Gastroesophageal sphincter (tissue), 4 donors: ENCODE results near the gene MIB2. TPM values are rescaled to one million over a fixed set of nuclear protein-coding genes. Genes with fewer than 3 reads are reported as not detected.

ENCODE experiments used
- ATAC-seq: fragments of 150-250 bp; one replicate; pipeline ENCODE4 v1.9.1; 2016; ENCODE audit warnings: mild to moderate bottlenecking, moderate library complexity
- H3K27ac ChIP-seq, 4 donors: fragments of 200-600 bp; sonication (generic) in 3 of 4; 1 replicate in 3 of 4; 2 replicates in 1 of 4; pipeline ENCODE4 v1.5.1; 2016 to 2019
- H3K27me3 ChIP-seq: fragments of 200-600 bp; sonication (generic); one replicate; pipeline ENCODE4 v1.5.1; 2019
- H3K36me3 ChIP-seq, 2 donors: fragments of 200-600 bp; sonication (generic); one replicate each; pipeline ENCODE4 v1.5.1; 2019; ENCODE audit warnings: control low read depth in 1 of 2
- H3K4me1 ChIP-seq, 3 donors: fragments of 200-600 bp; sonication (generic); 1 replicate in 2 of 3; 2 replicates in 1 of 3; pipeline ENCODE4 v1.5.1; 2016 to 2019; ENCODE audit warnings: control low read depth in 2 of 3
- H3K4me3 ChIP-seq, 2 donors: fragments of 200-600 bp; sonication (generic); one replicate each; pipeline ENCODE4 v1.5.1; 2019; ENCODE audit warnings: mild to moderate bottlenecking in 1 of 2, moderate library complexity in 1 of 2
- H3K9me3 ChIP-seq, 3 donors: fragments of 200-600 bp; sonication (generic); one replicate each; pipeline ENCODE4 v1.5.1; 2017 to 2019; ENCODE audit warnings: control low read depth in 2 of 3
- EP300 ChIP-seq: sonication (generic); formaldehyde crosslinking; IDR thresholded peaks from one replicate; pipeline ENCODE4 v1.6.1; 2017; ENCODE audit warnings: antibody characterized with exemption, mild to moderate bottlenecking
- POLR2A ChIP-seq, 2 donors: fragments of 450-650 bp; IDR thresholded peaks; one replicate each; pipeline ENCODE4 v1.6.1; 2017; ENCODE audit warnings: antibody characterized with exemption in 2 of 2, mild to moderate bottlenecking in 2 of 2, moderate library complexity in 1 of 2
- POLR2AphosphoS5 ChIP-seq: sonication (generic); formaldehyde crosslinking; IDR thresholded peaks from one replicate; pipeline ENCODE4 v1.6.1; 2017; ENCODE audit warnings: antibody characterized with exemption
- WGBS, 2 donors: methylation state at CpG; one replicate each; pipeline ENCODE4 v1.1.5; 2018; ENCODE audit warnings: low coverage in 1 of 2; 5-methylcytosine and 5-hydroxymethylcytosine counted together
- total RNA-seq, 4 donors: library from RNA; depleted of rRNA; stranded (reverse); fragments of >200 nt; gene quantifications; one replicate each; pipeline ENCODE4 v1.1.0, GENCODE V29; 2016
- TF ChIP-seq, protein P1 (sequence below), 4 experiments: fragments of 200-600 bp in 2 of 4; fragments of 450-650 bp in 2 of 4; sonication (generic) in 1 of 4; IDR thresholded peaks; one replicate each; pipeline ENCODE4 v1.5.1; 2017 to 2019; ENCODE audit warnings: antibody characterized with exemption in 4 of 4, mild to moderate bottlenecking in 2 of 4, moderate library complexity in 2 of 4

The MIB2 gene
- total RNA-seq, 4 donors from 2014 or later = 51.4 to 85.3 (median 69.3) TPM

GRCh38 chr1:1665815-1666251 is 50.5 kb downstream of the MIB2 start:
- H3K4me3 ChIP-seq = no peak overlapping the region
- 80% methylated on average over 1 of the region's 25 CpGs; no CpG with 5 or more reads in 1 of the 2 donors for WGBS, 2 donors
- H3K4me1 ChIP-seq = no peaks in the 10 kb centered on the region
- no peaks in the 10 kb centered on the region for H3K27me3 ChIP-seq
- peak; percentile 16 for ATAC-seq
- TF ChIP-seq, protein P1, sequence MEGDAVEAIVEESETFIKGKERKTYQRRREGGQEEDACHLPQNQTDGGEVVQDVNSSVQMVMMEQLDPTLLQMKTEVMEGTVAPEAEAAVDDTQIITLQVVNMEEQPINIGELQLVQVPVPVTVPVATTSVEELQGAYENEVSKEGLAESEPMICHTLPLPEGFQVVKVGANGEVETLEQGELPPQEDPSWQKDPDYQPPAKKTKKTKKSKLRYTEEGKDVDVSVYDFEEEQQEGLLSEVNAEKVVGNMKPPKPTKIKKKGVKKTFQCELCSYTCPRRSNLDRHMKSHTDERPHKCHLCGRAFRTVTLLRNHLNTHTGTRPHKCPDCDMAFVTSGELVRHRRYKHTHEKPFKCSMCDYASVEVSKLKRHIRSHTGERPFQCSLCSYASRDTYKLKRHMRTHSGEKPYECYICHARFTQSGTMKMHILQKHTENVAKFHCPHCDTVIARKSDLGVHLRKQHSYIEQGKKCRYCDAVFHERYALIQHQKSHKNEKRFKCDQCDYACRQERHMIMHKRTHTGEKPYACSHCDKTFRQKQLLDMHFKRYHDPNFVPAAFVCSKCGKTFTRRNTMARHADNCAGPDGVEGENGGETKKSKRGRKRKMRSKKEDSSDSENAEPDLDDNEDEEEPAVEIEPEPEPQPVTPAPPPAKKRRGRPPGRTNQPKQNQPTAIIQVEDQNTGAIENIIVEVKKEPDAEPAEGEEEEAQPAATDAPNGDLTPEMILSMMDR (IDR thresholded peaks at IDR 0.05) = peak in 3 of 4 experiments; percentile 6 to 55 (median 20)
- TF ChIP-seq POLR2AphosphoS5 = no peak
- H3K9me3 ChIP-seq = no peaks in the 10 kb centered on the region
- H3K36me3 ChIP-seq = peaks cover 0 to 71% of the 10 kb centered on the region in 2 donors
- H3K27ac ChIP-seq = no peak overlapping the region

DNA sequence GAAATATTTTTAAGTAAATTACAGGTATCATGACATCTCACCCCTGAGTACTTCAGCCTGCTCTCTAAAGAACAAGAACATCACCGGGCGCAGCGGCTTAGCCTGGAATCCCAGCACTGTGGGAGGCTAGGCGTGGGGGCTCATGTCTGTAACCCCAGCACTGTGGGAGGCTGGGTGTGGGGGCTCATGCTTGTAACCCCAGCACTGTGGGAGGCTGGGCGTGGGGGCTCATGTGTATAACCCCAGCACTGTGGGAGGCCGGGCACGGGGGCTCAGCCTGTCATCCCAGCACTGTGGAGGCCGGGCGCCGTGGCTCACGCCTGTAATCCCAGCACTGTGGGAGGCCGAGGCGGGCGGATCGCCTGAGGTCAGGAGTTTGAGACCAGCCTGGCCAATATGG is 51.2 kb downstream of the MIB2 start:
- Histone ChIP-seq H3K9me3 (no peaks in the 10 kb centered on the region), H3K27me3 (no peaks in the 10 kb centered on the region), H3K4me1 (no peaks in the 10 kb centered on the region), H3K27ac (no peak overlapping the region), H3K36me3 (peaks cover 0 to 78% of the 10 kb centered on the region in 2 donors), H3K4me3 (no peak overlapping the region)
- ATAC-seq = no peak
- WGBS, 2 donors = no CpG with 5 or more reads among the region's 15 CpGs
- TF ChIP-seq, protein P1 (IDR thresholded peaks at IDR 0.05) = no peak
- no peak for TF ChIP-seq POLR2A (IDR thresholded peaks at IDR 0.05)
- TF ChIP-seq EP300 = no peak
- TF ChIP-seq POLR2AphosphoS5 = no peak

DNA sequence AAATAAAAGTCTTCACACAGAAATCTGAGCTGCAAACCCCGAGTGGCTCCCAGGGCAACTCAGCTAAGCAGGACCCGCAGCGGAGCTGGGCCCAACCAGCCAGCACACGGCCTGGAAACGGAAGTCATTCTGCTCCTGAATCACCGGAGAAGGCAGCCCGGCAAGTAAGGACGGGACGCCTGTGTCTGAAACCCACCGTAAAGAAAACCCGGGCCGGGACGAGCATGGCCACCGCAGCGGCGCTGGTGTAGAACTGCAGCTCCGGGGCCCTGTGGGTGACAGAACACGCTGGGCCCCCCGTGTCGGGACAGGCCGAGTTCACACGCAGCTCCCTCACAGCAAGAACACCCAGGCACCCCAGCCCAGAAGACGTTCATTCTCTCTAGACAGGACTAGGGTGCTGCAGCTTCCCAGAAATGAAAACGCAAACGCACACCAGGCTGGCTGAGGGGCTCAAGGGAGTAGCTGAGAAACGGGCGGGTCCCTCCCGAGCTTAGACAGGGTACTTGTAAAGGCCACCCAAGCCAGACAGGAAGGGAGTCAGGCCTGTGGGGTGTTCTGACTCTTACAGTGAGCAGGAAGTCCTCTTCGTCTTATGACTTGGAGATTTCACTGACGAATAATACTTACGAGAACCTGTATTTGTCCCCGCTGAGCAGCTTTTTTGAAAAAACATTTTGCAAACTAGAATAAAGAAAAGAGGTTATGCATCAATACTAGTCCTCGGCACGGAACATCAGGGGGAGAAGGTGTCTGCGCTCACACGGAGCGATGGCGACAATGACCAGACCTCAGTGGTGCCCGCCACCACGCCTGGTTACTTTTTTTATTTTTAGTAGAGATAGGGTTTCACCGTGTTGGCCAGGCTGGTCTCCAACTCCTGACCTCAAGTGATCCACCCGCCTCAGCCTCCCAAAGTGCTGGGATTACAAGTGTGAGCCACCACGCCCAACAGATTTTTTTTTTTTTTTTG is 54.5 kb downstream of the MIB2 start:
- H3K36me3 ChIP-seq = peaks cover 0 to 91% of the 10 kb centered on the region in 2 donors
- WGBS, 2 donors = 86 to 92% methylated on average over 13 to 23 of the region's 43 CpGs
- H3K27ac ChIP-seq = no peak overlapping the region
- no peak for ATAC-seq
- TF ChIP-seq POLR2A (IDR thresholded peaks at IDR 0.05) = no peak
- H3K27me3 ChIP-seq = no peaks in the 10 kb centered on the region
- H3K4me3 ChIP-seq = no peak overlapping the region
- no peaks in the 10 kb centered on the region for H3K4me1 ChIP-seq
- no peaks in the 10 kb centered on the region for H3K9me3 ChIP-seq

DNA sequence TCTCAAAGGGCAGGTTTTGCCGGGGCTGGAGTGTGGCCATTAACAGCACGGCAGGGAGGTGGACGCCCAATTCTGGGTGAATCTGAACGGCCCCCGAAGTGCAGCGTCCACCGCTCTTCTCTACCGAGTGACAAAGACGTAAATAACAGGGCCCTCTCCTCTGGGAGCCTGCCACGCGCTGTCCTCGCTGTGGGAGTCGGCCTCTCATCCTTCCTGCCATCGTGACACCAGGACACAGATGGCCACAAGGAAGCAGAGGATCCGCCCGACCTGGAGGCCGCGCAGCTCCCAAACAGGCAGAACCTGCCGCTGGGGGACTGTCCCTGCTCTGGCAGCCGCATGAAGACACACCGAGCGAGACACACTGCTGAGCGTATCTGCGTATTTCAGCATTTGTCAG is 55.6 kb downstream of the MIB2 start:
- 95 to 100% methylated on average over 3 to 4 of the region's 24 CpGs for WGBS, 2 donors
- ATAC-seq = no peak
- no peak for TF ChIP-seq POLR2AphosphoS5
- TF ChIP-seq, protein P1 (IDR thresholded peaks at IDR 0.05) = no peak
- no peak for TF ChIP-seq POLR2A (IDR thresholded peaks at IDR 0.05)
- no peak for TF ChIP-seq EP300

GRCh38 chr1:1671365-1672119 is 56.2 kb downstream of the MIB2 start:
- peaks cover 0 to 79% of the 10 kb centered on the region in 2 donors for H3K36me3 ChIP-seq
- TF ChIP-seq, protein P1 (IDR thresholded peaks at IDR 0.05) = no peak
- 80 to 100% methylated on average over 1 to 4 of the region's 27 CpGs for WGBS, 2 donors

More for the DNA sequence above, 55.6 kb downstream of the MIB2 start:
- Histone ChIP-seq H3K9me3 (no peaks in the 10 kb centered on the region), H3K36me3 (peaks cover 0 to 85% of the 10 kb centered on the region in 2 donors), H3K27ac (no peak overlapping the region), H3K4me3 (no peak overlapping the region), H3K27me3 (no peaks in the 10 kb centered on the region), H3K4me1 (no peaks in the 10 kb centered on the region)

More at GRCh38 chr1:1671365-1672119, 56.2 kb downstream of the MIB2 start:
- Histone ChIP-seq H3K27ac (no peak overlapping the region), H3K4me3 (no peak overlapping the region), H3K27me3 (no peaks in the 10 kb centered on the region), H3K4me1 (no peaks in the 10 kb centered on the region), H3K9me3 (no peaks in the 10 kb centered on the region)
- ATAC-seq = no peak
